Body of pancreas (tissue), 4 donors: ENCODE data around the gene UNC119B. TPM values are rescaled to one million over a fixed set of nuclear protein-coding genes. Genes with fewer than 3 reads are reported as not detected.
"Not testable (repeated sequence)": the region's sequence is repeated elsewhere in the genome, so short reads cannot be mapped to it uniquely, and the experiment has no call there.

Experiments
- ATAC-seq: fragments of 150-250 bp; one replicate; pipeline ENCODE4 v1.9.1; 2016
- DNase-seq, 4 donors: peaks; one replicate each; pipeline ENCODE4 v3.0.0-alpha.2; 2019
- H3K27ac ChIP-seq, 4 donors: fragments of 200-600 bp; sonication (generic); 1 replicate in 3 of 4; 2 replicates in 1 of 4; pipeline versions ENCODE4 v1.5.1 to v1.6.1; 2016 to 2019; ENCODE audit warnings: mild to moderate bottlenecking in 1 of 4, mixed read lengths in 1 of 4, moderate library complexity in 1 of 4
- H3K27me3 ChIP-seq, 2 donors: fragments of 200-600 bp; sonication (generic); one replicate each; pipeline ENCODE4 v1.6.0; 2016; ENCODE audit warnings: mild to moderate bottlenecking in 1 of 2
- H3K36me3 ChIP-seq, 2 donors: fragments of 200-600 bp; sonication (generic); replicated peaks in 1 of 2; 2 replicates each; pipeline ENCODE4 v1.5.1; 2016; ENCODE audit warnings: low read depth in 2 of 2; ENCODE audit not compliant: insufficient read depth in 1 of 2
- H3K4me1 ChIP-seq: fragments of 200-600 bp; sonication (generic); one replicate; pipeline ENCODE4 v1.6.0; 2016
- H3K4me3 ChIP-seq, 2 donors: fragments of 200-600 bp; sonication (generic); 1 replicate in 1 of 2; 2 replicates in 1 of 2; pipeline ENCODE4 v1.5.1; 2016 to 2019
- H3K9me3 ChIP-seq, 3 donors: fragments of 200-600 bp; sonication (generic); 1 replicate in 2 of 3; 2 replicates in 1 of 3; pipeline ENCODE4 v1.5.1; 2016
- CTCF ChIP-seq, 7 experiments: fragments of 450-650 bp in 4 of 7; fragments of 200-600 bp in 3 of 7; sonication (generic) in 3 of 7; IDR thresholded peaks; one replicate each; pipeline ENCODE4 v1.5.1; 2016 to 2019; ENCODE audit warnings: antibody characterized with exemption in 7 of 7
- POLR2A ChIP-seq, 3 donors: fragments of 450-650 bp; IDR thresholded peaks; one replicate each; pipeline ENCODE4 v1.6.1; 2016; ENCODE audit warnings: antibody characterized with exemption in 3 of 3, mild to moderate bottlenecking in 2 of 3
- WGBS, 2 donors: methylation state at CpG; one replicate each; pipeline ENCODE4 v1.1.5; 2017; 5-methylcytosine and 5-hydroxymethylcytosine counted together
- intact Hi-C: fragments of 100-400 bp; cut with DNase I; formaldehyde crosslinking; loops from one replicate; pipeline ENCODE4 v1.15.1; 2023
- total RNA-seq, 2 donors: library from RNA; depleted of rRNA; stranded (reverse); fragments of >200 nt; gene quantifications; one replicate each; pipeline ENCODE4 v1.1.0, GENCODE V29; 2016

Gene UNC119B
- total RNA-seq, 2 donors from 2014 or later, result 8.6 to 23.6 TPM

DNA sequence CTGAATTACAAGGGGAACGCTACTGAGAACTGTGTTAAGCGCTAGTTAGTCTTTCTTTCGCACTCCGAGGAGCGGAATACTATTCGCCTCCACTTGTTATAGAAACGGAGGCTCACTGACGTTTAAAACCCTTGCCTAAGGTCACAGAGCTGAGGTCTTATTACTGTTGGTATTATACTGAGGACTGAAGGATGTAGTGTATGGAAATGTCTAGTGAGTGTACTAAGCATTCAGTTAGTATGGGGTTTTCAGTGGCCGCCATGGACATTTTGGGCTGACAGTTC lies 16.2 kb downstream of the UNC119B start:
- TF ChIP-seq POLR2A (IDR thresholded peaks at IDR 0.05), result no peak
- TF ChIP-seq CTCF (IDR thresholded peaks at IDR 0.05), result no peak
- Histone ChIP-seq H3K9me3 (no peaks in the 10 kb centered on the region), H3K27me3 (no peaks in the 10 kb centered on the region), H3K4me3 (no peak overlapping the region), H3K4me1 (peaks cover 19% of the 10 kb centered on the region), H3K36me3 (peaks cover 0 to 4% of the 10 kb centered on the region in 2 donors), H3K27ac (peak overlapping the region; percentile 48 to 87 (median 82))
- DNase-seq (no peak), ATAC-seq (no peak)
- intact Hi-C loops, result loop anchor here (10.0 kb wide), 1 partner anchor 142 kb away; the partner anchor contains the start of gene POP5
- WGBS, 2 donors, result 40 to 77% methylated on average over 8 to 9 of the region's 9 CpGs

GRCh38 chr12:120726961-120727360 lies 16.7 kb downstream of the UNC119B start:
- H3K27ac ChIP-seq, result no peak overlapping the region
- peaks cover 0 to 4% of the 10 kb centered on the region in 2 donors for H3K36me3 ChIP-seq
- H3K9me3 ChIP-seq, result no peaks in the 10 kb centered on the region
- intact Hi-C loops, result loop anchor here (10.0 kb wide), 1 partner anchor 142 kb away; the partner anchor contains the start of gene POP5
- WGBS, 2 donors, result 54 to 55% methylated on average over 3 to 9 of the region's 9 CpGs
- ATAC-seq (no peak), DNase-seq (no peak)
- H3K27me3 ChIP-seq, result no peaks in the 10 kb centered on the region
- no peak for TF ChIP-seq CTCF (IDR thresholded peaks at IDR 0.05)
- no peak for TF ChIP-seq POLR2A (IDR thresholded peaks at IDR 0.05)
- no peak overlapping the region for H3K4me3 ChIP-seq
- peaks cover 19% of the 10 kb centered on the region for H3K4me1 ChIP-seq

- H3K36me3 ChIP-seq, H3K4me3 ChIP-seq, H3K27me3 ChIP-seq, H3K9me3 ChIP-seq, H3K27ac ChIP-seq, ATAC-seq, DNase-seq, H3K4me1 ChIP-seq, intact Hi-C loops: not testable (repeated sequence)
- WGBS, 2 donors, result 92 to 97% methylated on average over 6 to 25 of the region's 35 CpGs
Measured at GRCh38 chr12:120732198-120732597, 21.9 kb downstream of the UNC119B start.

GRCh38 chr12:120733574-120733973 lies 23.3 kb downstream of the UNC119B start:
- Histone ChIP-seq H3K27ac (no peak overlapping the region), H3K4me1 (no peaks in the 10 kb centered on the region), H3K9me3 (no peaks in the 10 kb centered on the region), H3K27me3 (no peaks in the 10 kb centered on the region), H3K4me3 (no peak overlapping the region), H3K36me3 (no peaks in the 10 kb centered on the region)
- DNase-seq (no peak), ATAC-seq (no peak)
- intact Hi-C loops, result no loop called here
- WGBS, 2 donors, result 90 to 92% methylated on average over 3 of the region's 3 CpGs
- no peak for TF ChIP-seq CTCF (IDR thresholded peaks at IDR 0.05)
- no peak for TF ChIP-seq POLR2A (IDR thresholded peaks at IDR 0.05)

DNA sequence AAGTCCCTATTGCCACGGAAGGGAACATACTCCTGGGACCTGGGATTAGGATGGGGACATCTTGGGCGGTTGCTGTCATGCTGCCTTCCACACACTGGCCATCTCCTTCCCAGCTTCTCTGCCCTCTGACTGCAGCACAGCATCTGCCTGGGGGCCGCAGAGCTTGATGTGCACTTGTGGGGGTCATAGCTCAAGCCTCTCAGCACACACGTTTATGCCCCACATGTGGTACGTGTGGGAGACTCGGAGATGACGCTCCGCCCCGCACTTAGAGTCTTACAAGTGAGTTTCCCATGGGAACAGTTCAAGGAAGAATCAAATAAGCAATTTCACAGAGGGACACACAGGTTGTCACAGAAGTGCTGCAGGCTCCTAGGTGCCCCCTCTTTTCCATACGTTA lies 24.0 kb downstream of the UNC119B start:
- H3K4me1 ChIP-seq, result no peaks in the 10 kb centered on the region
- DNase-seq, result no peak
- 92 to 94% methylated on average over 10 of the region's 10 CpGs for WGBS, 2 donors
- H3K9me3 ChIP-seq, result no peaks in the 10 kb centered on the region
- no peak overlapping the region for H3K4me3 ChIP-seq
- TF ChIP-seq CTCF (IDR thresholded peaks at IDR 0.05) (no peak), POLR2A (IDR thresholded peaks at IDR 0.05) (no peak)
- intact Hi-C loops, result no loop called here
- ATAC-seq, result no peak
- H3K27ac ChIP-seq, result no peak overlapping the region
- H3K27me3 ChIP-seq, result no peaks in the 10 kb centered on the region
- H3K36me3 ChIP-seq, result peaks cover 0 to 2% of the 10 kb centered on the region in 2 donors
